CD4-positive, alpha-beta T cell treated with Interferon alpha-2 for 1 hour (primary cell): ENCODE data around the gene ATP11B.

Experiments
- DNase-seq, 2 donors: peaks; one replicate each; pipeline ENCODE4 v3.0.0-alpha.2; 2020 to 2022

ATP11B gene

DNA sequence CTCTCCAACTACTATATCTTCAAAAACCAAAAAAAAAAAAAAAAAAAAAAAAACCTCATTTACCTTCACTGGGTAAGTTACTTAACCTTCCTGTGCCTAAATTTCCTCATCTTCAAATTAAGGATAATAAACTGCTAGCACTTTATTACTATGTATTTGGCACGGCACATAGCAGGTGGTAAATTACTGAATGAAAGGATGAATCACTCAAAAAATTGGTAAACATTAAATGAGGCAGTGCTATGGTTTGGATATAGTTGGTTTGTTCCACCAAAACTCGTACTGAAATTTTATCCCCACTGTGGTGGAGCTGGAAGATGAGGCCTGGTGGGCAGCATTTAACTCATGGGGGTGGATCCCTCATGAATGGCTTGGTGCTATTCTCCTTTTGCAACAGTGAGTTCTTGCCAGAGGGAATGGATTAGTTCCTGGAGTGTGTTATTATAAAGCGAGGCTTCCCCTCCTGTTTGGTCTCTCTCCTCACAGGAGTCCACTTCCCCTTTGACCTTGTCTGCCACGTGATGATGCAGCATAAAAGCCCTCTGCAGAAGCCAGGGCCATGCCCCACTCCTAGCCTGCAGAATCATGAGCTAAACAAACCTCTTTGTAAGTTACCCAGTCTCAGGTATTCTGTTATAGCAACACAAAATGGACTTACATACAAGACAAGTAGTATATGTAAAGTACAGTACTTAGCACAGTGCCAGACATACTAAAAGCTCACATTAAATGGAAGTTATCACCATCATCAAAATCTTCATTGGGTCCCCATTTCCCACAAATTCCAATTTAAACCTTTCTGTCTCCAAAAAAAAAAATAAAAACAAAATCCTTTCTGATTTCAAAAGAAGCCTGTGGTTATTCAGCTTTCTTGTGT, 166.4 kb downstream of the ATP11B start:
- no peak for DNase-seq

DNA sequence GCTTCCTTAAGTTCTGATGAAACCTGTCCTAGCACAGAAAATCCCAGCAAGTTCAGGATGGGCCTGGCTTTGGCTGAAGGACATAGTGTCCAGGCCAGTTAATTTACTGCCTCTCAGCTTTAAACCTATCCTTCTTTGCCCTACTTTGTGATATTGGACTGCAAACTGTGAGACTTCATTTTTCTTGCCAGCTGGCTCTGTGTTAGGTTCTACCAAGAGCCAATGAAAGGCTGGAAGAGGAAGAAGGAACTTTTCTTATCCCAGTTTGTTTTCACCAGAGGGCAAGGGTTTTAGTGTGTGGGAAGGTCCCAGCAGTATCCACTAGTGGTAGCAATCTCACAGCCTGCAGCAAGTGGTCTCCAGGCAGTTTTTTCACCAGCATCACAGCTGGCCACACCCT, 168.9 kb downstream of the ATP11B start:
- no peak for DNase-seq

DNA sequence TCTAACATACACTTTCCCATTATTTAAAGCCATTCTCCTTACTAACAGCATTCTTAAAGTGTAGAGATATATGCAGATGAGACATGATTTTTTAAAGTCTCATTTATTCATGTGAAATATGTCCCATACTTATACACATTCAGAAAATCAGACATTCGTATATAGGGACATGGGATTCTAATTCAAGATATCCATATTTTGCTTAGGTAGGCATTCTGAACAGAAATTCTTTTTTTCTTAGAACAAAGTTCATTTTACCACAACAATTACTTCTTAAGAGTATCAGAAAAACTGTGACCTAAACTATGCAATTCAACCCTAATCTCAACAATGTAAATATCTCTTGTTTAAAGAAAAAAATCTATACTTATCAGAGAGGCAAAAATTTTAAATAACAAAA, 170.9 kb downstream of the ATP11B start:
- no peak for DNase-seq

DNA sequence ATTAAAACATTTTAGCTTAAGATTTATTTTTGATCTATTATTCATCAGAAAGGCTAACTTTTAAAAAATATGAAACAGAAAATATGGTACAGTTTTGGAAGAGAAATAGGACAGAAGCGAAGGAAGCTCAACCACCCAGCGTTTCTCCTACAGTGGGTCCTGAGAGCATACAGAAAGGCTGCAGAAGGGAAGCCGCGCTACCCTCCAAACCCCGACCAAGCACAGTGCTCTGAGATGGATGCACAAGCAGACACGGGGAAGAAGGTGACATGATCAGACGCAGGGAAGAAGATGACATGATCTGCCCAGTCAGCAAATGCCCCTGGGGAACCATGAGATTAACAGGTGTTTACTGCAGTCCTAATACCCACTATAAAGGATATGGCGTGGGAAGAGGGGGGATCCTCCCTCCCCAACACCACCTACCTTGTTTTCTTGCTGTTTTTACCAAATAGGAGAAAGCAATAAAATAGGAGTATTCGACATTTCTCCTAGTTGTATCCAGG, 172.6 kb downstream of the ATP11B start:
- no peak for DNase-seq

DNA sequence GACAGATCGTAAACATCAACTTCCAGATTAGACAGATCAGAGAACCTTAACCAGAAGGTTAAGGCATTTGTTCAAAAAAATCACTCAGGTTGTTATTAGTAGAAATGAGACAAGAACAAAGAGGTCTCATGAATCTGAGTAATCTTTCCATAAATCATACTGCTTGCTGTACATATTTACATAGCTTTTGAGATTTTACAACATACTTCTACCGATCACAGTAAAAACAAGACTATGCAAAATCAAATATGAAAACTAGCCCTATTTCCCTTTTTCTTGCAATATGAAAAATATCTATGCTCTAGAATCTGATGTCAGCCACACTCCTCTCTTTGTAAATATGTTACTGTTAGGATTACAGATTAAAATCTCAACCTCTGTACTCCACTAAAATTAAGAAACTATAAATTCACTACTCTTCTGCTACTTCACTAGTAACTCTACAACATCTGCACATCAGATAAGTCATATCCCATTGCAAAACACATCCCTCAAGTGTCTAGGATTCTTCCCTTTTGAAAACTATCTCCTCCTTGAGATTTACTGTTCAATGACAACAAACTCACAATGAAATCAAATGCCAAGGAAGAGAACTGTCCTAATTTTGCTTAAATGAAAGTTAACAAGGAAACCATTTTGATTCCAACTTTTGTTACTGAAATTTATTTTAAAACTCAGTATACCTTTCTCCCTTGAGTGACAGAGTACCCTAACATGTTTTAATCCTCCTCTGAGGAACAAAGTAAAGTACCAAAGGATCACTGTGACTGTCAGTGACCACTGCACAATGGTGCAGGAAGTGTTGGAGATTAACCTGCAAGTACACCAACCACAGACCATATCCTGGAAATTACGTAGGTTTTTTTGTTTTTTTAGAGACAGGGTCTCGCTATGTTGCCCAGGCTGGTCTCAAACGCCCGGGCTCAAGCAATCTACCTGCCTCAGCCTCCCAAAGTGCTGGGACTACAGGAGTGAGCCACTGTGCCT, 174.2 kb downstream of the ATP11B start:
- DNase-seq: peak in 1 of 2 donors; percentile 42

DNA sequence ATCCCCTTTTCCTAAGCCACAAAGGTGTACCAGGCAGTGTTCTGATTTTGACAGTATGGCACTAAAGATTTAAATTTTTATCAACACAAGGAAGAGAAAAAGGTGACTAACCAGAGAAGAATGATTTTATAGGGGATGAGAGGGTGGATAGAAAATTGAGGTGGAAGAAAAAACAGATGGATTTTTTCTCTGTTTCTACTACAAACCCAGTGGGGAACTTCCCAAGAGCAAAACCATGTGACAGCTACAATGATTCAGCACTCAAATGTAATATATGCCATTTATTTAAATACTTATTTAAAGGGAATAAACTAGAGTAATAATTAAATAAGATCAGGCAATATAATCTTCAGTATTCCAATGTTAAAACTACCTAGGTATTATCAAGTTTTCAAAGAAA, 176.0 kb downstream of the ATP11B start:
- no peak for DNase-seq

DNA sequence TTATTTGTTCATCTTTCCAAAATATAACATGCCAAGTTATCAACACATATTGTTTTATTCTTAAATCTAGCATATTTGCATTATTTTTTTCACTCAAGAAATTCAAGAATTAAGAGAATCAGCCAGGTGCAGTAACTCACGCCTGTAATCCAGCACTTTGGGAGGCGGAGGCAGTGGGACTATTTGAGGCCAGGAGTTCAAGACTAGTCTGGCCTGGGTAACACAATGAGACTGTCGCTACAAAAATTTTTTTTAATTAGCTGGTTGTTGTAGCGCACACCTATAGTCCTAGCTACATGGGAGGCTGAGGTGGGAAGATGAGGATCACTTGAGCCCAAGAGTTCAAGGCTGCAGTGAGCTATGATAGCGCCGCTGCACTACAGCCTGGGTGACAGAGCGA, 176.5 kb downstream of the ATP11B start:
- DNase-seq: no peak

DNA sequence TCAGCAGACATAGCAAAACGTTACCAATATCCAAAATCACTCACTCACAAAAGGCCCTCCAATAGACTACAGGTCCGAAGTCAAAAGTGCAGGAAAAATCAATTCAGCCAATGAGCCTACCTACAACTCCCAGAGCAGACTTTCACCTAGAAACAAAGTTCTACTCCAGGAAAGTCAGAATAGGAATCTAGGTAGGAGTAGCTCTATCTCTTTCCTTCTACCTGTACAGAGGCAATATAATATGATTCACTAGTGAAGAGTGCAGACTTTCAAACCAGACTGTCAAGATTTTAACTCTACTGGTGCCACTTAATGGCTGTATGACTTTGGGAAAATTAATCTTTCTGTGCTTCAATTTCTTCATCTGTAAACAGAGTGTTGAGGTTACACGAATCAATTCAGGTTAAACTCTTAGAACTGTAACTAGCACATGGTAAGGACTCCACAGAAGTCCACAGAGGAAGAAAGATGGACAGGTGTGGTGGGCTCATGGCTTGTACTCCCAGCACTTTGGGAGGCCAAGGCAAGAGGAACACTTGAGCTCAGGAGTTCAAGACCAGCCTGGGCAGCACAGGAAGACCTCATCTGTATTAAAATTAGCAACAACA, 177.6 kb downstream of the ATP11B start:
- DNase-seq: no peak
